K562 (cell line): Measurements from ENCODE around the gene HAGHL. TPM values are rescaled to one million over a fixed set of nuclear protein-coding genes. Genes with fewer than 3 reads are reported as not detected.

Experiments used
- ARID4B ChIP-seq: sonication (generic); formaldehyde crosslinking; IDR thresholded peaks from 2 replicates; pipeline ENCODE4 v1.8.0; 2022; ENCODE audit warnings: mild to moderate bottlenecking, missing genetic modification reagents
- E2F4 ChIP-seq: sonication (generic); formaldehyde crosslinking; IDR thresholded peaks from 2 replicates; pipeline ENCODE4 v1.8.0; 2022; ENCODE audit warnings: mild to moderate bottlenecking, low read depth, missing genetic modification reagents
- ESRRA ChIP-seq: fragments of 450-650 bp; IDR thresholded peaks from 2 replicates; pipeline ENCODE4 v1.6.1; 2014; ENCODE audit warnings: low read depth, mild to moderate bottlenecking, moderate library complexity, borderline replicate concordance
- ETV5 ChIP-seq: sonication (generic); formaldehyde crosslinking; IDR thresholded peaks from 2 replicates; pipeline ENCODE4 v1.4.0; 2020; ENCODE audit warnings: low read depth, mild to moderate bottlenecking, missing genetic modification reagents
- HLTF ChIP-seq: fragments of 450-650 bp; IDR thresholded peaks from 2 replicates; pipeline ENCODE4 v1.6.1; 2016
- HMGXB4 ChIP-seq: sonication (generic); formaldehyde crosslinking; IDR thresholded peaks from 2 replicates; pipeline ENCODE4 v1.8.1; 2023; ENCODE audit warnings: mild to moderate bottlenecking, missing genetic modification reagents
- MAZ ChIP-seq, 2 experiments: fragments of 450-650 bp in 1 of 2; sonication (generic) in 1 of 2; formaldehyde crosslinking; IDR thresholded peaks in 1 of 2; conservative IDR thresholded peaks in 1 of 2; 2 replicates each; pipeline versions ENCODE4 v1.4.0 to v1.5.0; 2020; ENCODE audit warnings: mild to moderate bottlenecking in 1 of 2, missing genetic modification reagents in 1 of 2
- MED1 ChIP-seq: sonication (generic); formaldehyde crosslinking; IDR thresholded peaks from 2 replicates; pipeline ENCODE4 v1.8.1; 2023; ENCODE audit warnings: missing genetic modification reagents, borderline replicate concordance
- PRDM10 ChIP-seq: fragments of 450-650 bp; IDR thresholded peaks from 2 replicates; pipeline ENCODE4 v1.6.1; 2018; ENCODE audit not compliant: partially characterized antibody
- PURB ChIP-seq: sonication (generic); formaldehyde crosslinking; IDR thresholded peaks from 2 replicates; pipeline ENCODE4 v1.9.0; 2021; ENCODE audit warnings: low read depth, mild to moderate bottlenecking, missing genetic modification reagents
- ZHX1 ChIP-seq: fragments of 150-350 bp; conservative IDR thresholded peaks from 2 replicates; pipeline ENCODE4 v1.6.1; 2014; ENCODE audit warnings: low read length
- ZNF282 ChIP-seq: sonication (generic); formaldehyde crosslinking; IDR thresholded peaks from 2 replicates; pipeline ENCODE4 v1.8.1; 2023; ENCODE audit warnings: missing genetic modification reagents
- polyA plus RNA-seq, 8 experiments: library from polyadenylated mRNA; depleted of rRNA in 4 of 8; stranded (reverse) in 5 of 8; unstranded in 3 of 8; fragments of >200 nt; fragmentation: Nextera tagmentation in 2 of 8; fragmentation: Illumina TruSeq in 1 of 8; extraction: Ambion mirVana in 2 of 8; extraction: Trizol in 1 of 8; gene quantifications; 2 replicates each; pipeline versions ENCODE4 v1.2.1 to v1.2.3, GENCODE V29; 2011 to 2014; ENCODE audit warnings: inconsistent platforms in 1 of 8, missing spikeins in 1 of 8
- total RNA-seq, 7 experiments: library from RNA; depleted of rRNA in 6 of 7; stranded (reverse); fragments of >200 nt in 6 of 7; fragmentation: Illumina TruSeq in 2 of 7; extraction: Trizol in 2 of 7; gene quantifications; 2 replicates each; pipeline versions ENCODE4 v1.2.1 to v1.2.3, GENCODE V29; 2011 to 2021; ENCODE audit warnings: low replicate concordance in 1 of 7

The HAGHL gene
- total and polyA plus RNA-seq, 9 of the 15 experiments (the other 6 are each of a cell fraction or from before 2014, with no cell fraction given): 0.31 to 83.4 (median 20.7) TPM

- TF ChIP-seq PRDM10: peak; percentile 89
- TF ChIP-seq PURB (CRISPR knock-in tag): no peak
- peak; percentile 77; the same call in 1 of the 2 replicates for TF ChIP-seq ESRRA
- TF ChIP-seq E2F4 (CRISPR knock-in tag): no peak
- 0 out of 2 replicates have a peak, but pooled peaks have one; percentile 40 for TF ChIP-seq HMGXB4 (CRISPR knock-in tag)
- no peak for TF ChIP-seq MAZ (CRISPR knock-in tag; conservative IDR thresholded peaks at IDR 0.05 in 1 of 2, IDR thresholded peaks at IDR 0.05 in 1 of 2)
- TF ChIP-seq ARID4B (CRISPR knock-in tag): no peak
- no peak for TF ChIP-seq MED1 (CRISPR knock-in tag)
- TF ChIP-seq ZHX1: no peak
- TF ChIP-seq ZNF282 (CRISPR knock-in tag): no peak
- TF ChIP-seq ETV5 (CRISPR knock-in tag): no peak; the same call in 1 of the 2 replicates
- TF ChIP-seq HLTF: no peak
These were observed 7.0 kb upstream of the HAGHL start (continued) for GRCh38 chr16:719815-720446.
